ENCODE results near the gene SNX9. TPM values are rescaled to one million over a fixed set of nuclear protein-coding genes. Genes with fewer than 3 reads are reported as not detected.

SNX9 gene
- total RNA-seq, 2 experiments from 2014 or later = 44.9 to 45.1 TPM

- peaks cover 12% of the 10 kb centered on the region for H3K9me3 Mint-ChIP-seq
- ATAC-seq (no peak), DNase-seq (no peak)
- peaks cover 2% of the 10 kb centered on the region for H3K27me3 Mint-ChIP-seq
- ChIA-PET POLR2A (interaction anchor here (0.7 to 2.6 kb wide), 3 partner anchors 10 to 308 kb away, joined by 3 to 12 read pairs (median 5); no protein-coding TSS in a partner anchor), CTCF (interaction anchor here (0.8 to 1.6 kb wide), 3 partner anchors 8 to 61 kb away, joined by 3 to 5 read pairs (median 3); no protein-coding TSS in a partner anchor)
- TF ChIP-seq CTCF (IDR thresholded peaks at IDR 0.05) = no peak
- H3K27ac Mint-ChIP-seq = peak overlapping the region; percentile 50
- intact Hi-C loops (cut with micrococcal nuclease) = no loop called here
- H3K4me3 Mint-ChIP-seq = no peak overlapping the region
- H3K4me1 Mint-ChIP-seq (ENCODE audit: low read depth) = peaks cover 39% of the 10 kb centered on the region
- peaks cover 8% of the 10 kb centered on the region for H3K36me3 Mint-ChIP-seq (ENCODE audit: low read depth)
Observed at GRCh38 chr6:157812425-157813171, 10.4 kb upstream of the SNX9 start.

- H3K36me3 Mint-ChIP-seq (ENCODE audit: low read depth) = peaks cover 7% of the 10 kb centered on the region
- ATAC-seq (peak; percentile 63), DNase-seq (peak; percentile 18)
- no peak for TF ChIP-seq CTCF (IDR thresholded peaks at IDR 0.05)
- ChIA-PET POLR2A (interaction anchor here (0.7 to 2.6 kb wide), 4 partner anchors 9 to 307 kb away, joined by 3 to 12 read pairs (median 4); no protein-coding TSS in a partner anchor), CTCF (interaction anchor here (1.2 to 1.6 kb wide), 2 partner anchors 57 to 60 kb away, joined by 3 to 5 read pairs; no protein-coding TSS in a partner anchor)
- peaks cover 39% of the 10 kb centered on the region for H3K4me1 Mint-ChIP-seq (ENCODE audit: low read depth)
- no peak overlapping the region for H3K4me3 Mint-ChIP-seq
- H3K27me3 Mint-ChIP-seq = peaks cover 2% of the 10 kb centered on the region
- peaks cover 10% of the 10 kb centered on the region for H3K9me3 Mint-ChIP-seq
- H3K27ac Mint-ChIP-seq = peak overlapping the region; percentile 50
- intact Hi-C loops (cut with micrococcal nuclease) = no loop called here
Observed at GRCh38 chr6:157813191-157813590, 9.9 kb upstream of the SNX9 start.

GRCh38 chr6:157813750-157814455 is 9.1 kb upstream of the SNX9 start:
- no peak for ATAC-seq

GRCh38 chr6:157814883-157815282 is 8.2 kb upstream of the SNX9 start:
- H3K4me1 Mint-ChIP-seq (ENCODE audit: low read depth) = peaks cover 40% of the 10 kb centered on the region
- ATAC-seq (peak; percentile 53), DNase-seq (no peak)
- no peaks in the 10 kb centered on the region for H3K36me3 Mint-ChIP-seq (ENCODE audit: low read depth)
- peak overlapping the region; percentile 39 for H3K27ac Mint-ChIP-seq
- TF ChIP-seq CTCF (IDR thresholded peaks at IDR 0.05) = no peak
- H3K4me3 Mint-ChIP-seq = peak overlapping the region; percentile 11
- ChIA-PET POLR2A (no interaction called here), CTCF (interaction anchor here (1.5 kb wide), 1 partner anchor 58 kb away, joined by 8 read pairs; no protein-coding TSS in a partner anchor)
- peaks cover 3% of the 10 kb centered on the region for H3K27me3 Mint-ChIP-seq
- intact Hi-C loops (cut with micrococcal nuclease) = no loop called here
- peaks cover 2% of the 10 kb centered on the region for H3K9me3 Mint-ChIP-seq

More at GRCh38 chr6:157813750-157814455, 9.1 kb upstream of the SNX9 start:
- no peak for TF ChIP-seq CTCF (IDR thresholded peaks at IDR 0.05)
- DNase-seq = no peak
- Mint-ChIP-seq H3K27ac (no peak overlapping the region), H3K4me3 (no peak overlapping the region), H3K36me3 (ENCODE audit: low read depth) (peaks cover 3% of the 10 kb centered on the region), H3K27me3 (peaks cover 2% of the 10 kb centered on the region), H3K9me3 (peaks cover 5% of the 10 kb centered on the region), H3K4me1 (ENCODE audit: low read depth) (peaks cover 39% of the 10 kb centered on the region)
- intact Hi-C loops (cut with micrococcal nuclease) = no loop called here
- ChIA-PET POLR2A (interaction anchor here (0.8 to 2.6 kb wide), 3 partner anchors 9 to 13 kb away, joined by 3 to 12 read pairs (median 5); no protein-coding TSS in a partner anchor), CTCF (interaction anchor here (1.2 to 1.6 kb wide), 2 partner anchors 58 to 60 kb away, joined by 3 to 5 read pairs; no protein-coding TSS in a partner anchor)
